ENCODE measurements around the gene SPRY4.
"Not testable (repeated sequence)": the region's sequence is repeated elsewhere in the genome, so short reads cannot be mapped to it uniquely, and the experiment has no call there.

- TF ChIP-seq CTCF (IDR thresholded peaks at IDR 0.05; ENCODE audit: low read depth, low read length); POLR2A (IDR thresholded peaks at IDR 0.05; ENCODE audit: extremely low read depth, insufficient read length): not testable (repeated sequence)
These were observed 8.9 kb upstream of the SPRY4 start for GRCh38 chr5:142333749-142334148.
